ENCODE data around the gene TBC1D16.

GRCh38 chr17:80026359-80027042 is 9.2 kb downstream of the TBC1D16 start:
- TF ChIP-seq MAX (IDR thresholded peaks at IDR 0.05; ENCODE audit: low read depth, low read length) (no peak), KDM1A (IDR thresholded peaks at IDR 0.05; ENCODE audit: borderline replicate concordance) (no peak), ATF3 (IDR thresholded peaks at IDR 0.05; ENCODE audit: borderline replicate concordance, extremely low read depth, low read depth, low read length) (no peak), TCF12 (IDR thresholded peaks at IDR 0.05; ENCODE audit: low read depth, low read length) (no peak), HDAC6 (IDR thresholded peaks at IDR 0.05; ENCODE audit: unreplicated experiment) (no peak), NR2F1 (conservative IDR thresholded peaks at IDR 0.05) (no peak), MEF2A (IDR thresholded peaks at IDR 0.05; ENCODE audit: insufficient read depth, low read depth, low read length) (no peak), POLR2A (IDR thresholded peaks at IDR 0.05; ENCODE audit: low read depth, low read length) (no peak), TARDBP (IDR thresholded peaks at IDR 0.05; ENCODE audit: borderline replicate concordance) (no peak), SIX5 (IDR thresholded peaks at IDR 0.05; ENCODE audit: low read depth, low read length, severe bottlenecking) (no peak), NR2C2 (IDR thresholded peaks at IDR 0.05; ENCODE audit: borderline replicate concordance, control insufficient read depth, insufficient read length, low read depth) (no peak), POLR2AphosphoS5 (IDR thresholded peaks at IDR 0.05; ENCODE audit: low read length) (no peak), CTCF (IDR thresholded peaks at IDR 0.05 in 2 of 3, conservative IDR thresholded peaks at IDR 0.05 in 1 of 3; ENCODE audit: control insufficient read depth in 2 of 3, extremely low read depth in 1 of 3, insufficient read depth in 1 of 3, low read depth in 3 of 3, low read length in 3 of 3) (no peak), EED (IDR thresholded peaks at IDR 0.05; ENCODE audit: low read depth) (no peak)

Measured in GM12878 (cell line).